ENCODE results near the gene ANXA3. TPM values are rescaled to one million over a fixed set of nuclear protein-coding genes. Genes with fewer than 3 reads are reported as not detected.

ANXA3 gene
- total RNA-seq, 1 experiment from 2014 or later = 0.86 TPM

DNA sequence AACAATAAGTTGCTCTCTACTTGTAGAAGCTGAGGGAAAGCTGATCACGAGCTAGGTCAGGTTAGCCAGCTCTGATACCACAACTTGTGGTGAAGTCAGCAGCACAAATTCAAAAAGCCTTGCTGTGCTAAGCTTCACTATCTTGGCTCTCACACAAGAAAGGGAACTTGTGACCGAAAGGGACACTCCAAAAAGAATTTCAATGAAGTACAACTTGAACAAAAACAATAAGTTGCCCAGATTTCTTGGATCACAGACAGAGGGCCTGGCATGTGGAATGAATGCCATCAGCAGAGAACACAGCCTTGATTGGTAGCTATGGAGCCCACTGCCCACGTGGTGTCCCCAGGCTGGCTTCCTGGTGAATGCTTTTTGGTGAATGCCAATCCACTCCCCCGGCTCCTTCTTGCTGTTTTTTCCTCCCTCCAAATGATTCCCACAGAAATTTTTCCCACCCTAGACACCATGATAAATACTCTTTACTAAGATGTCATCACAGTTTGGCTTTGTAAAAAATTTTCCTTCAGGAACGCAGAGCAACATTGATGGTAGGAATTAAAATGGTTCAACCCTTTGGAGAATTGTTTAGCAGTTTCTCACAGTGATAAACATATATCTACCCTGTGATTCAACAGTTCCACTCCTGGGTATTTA lies 82.6 kb downstream of the ANXA3 start:
- no peak for TF ChIP-seq CTCF (conservative IDR thresholded peaks at IDR 0.05; ENCODE audit: low read depth, low read length)
- no peak for TF ChIP-seq EZH2 (IDR thresholded peaks at IDR 0.05; ENCODE audit: borderline replicate concordance, low read depth, low read length, poor library complexity, severe bottlenecking)
- ChIA-PET CTCF (no interaction called here), POLR2A (ENCODE audit: low non-redundant PET) (no interaction called here)
- intact Hi-C loops (cut with micrococcal nuclease; ENCODE audit: unreplicated experiment) = no loop called here
- Histone ChIP-seq H3K27me3 (replicated peaks; ENCODE audit: insufficient read depth, low read depth, low read length, poor library complexity) (no peaks in the 10 kb centered on the region), H3K27ac (ENCODE audit: low read depth, low read length, poor library complexity, severe bottlenecking) (no peak overlapping the region), H3K4me1 (ENCODE audit: insufficient read depth, low read length, poor library complexity, severe bottlenecking) (peaks cover 7% of the 10 kb centered on the region), H3K36me3 (ENCODE audit: insufficient read depth, low read length, poor library complexity, severe bottlenecking) (no peaks in the 10 kb centered on the region), H3K9me3 (ENCODE audit: low read depth, low read length, poor library complexity, severe bottlenecking) (no peaks in the 10 kb centered on the region), H3K4me3 (ENCODE audit: low read depth, low read length, poor library complexity, severe bottlenecking) (no peak overlapping the region)
- no TSS peak for BruUV-seq (replicated peaks)
- DNase-seq (ENCODE audit: low spot score) = no peak

DNA sequence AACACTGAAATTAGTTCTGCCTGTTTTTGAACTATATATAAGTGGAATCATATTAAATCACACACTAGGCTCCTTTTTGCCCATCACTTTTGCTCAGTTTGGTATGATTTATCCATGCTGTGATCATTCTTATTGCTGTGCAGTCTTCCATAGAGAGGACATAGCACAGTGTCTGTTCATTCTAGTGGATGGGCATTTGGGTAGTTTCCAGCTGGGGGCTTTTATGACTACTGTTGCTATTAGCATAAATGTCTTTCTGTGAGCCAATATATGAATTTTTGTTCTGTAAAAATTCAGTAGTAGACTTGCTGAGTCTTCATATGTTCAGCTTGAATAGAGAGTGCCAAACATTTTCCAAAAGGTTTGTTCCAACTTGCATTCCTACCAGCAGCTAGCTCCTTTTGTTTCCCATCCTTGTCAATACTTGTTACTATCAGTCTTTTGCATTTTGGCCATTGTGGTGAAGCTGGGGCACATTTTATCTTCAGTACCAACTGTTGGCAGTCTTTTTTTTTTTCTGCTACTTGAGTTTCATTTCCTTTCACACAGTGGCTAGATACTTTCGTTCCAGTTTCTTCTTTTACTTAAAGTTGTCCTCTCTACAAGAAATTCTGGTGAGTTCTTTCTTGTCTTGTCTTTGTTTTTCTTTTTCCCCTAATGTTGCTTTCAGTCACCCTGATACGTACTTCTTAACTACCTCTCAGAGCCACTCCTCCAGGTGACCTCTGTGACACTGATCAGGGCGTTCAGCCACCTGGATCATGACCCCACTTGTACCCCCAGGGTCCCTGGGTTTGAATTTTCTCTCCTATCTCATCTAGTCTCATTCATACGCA lies 87.0 kb downstream of the ANXA3 start:
- H3K4me1 ChIP-seq (ENCODE audit: insufficient read depth, low read length, poor library complexity, severe bottlenecking) = no peaks in the 10 kb centered on the region
- no peaks in the 10 kb centered on the region for H3K36me3 ChIP-seq (ENCODE audit: insufficient read depth, low read length, poor library complexity, severe bottlenecking)
- H3K9me3 ChIP-seq (ENCODE audit: low read depth, low read length, poor library complexity, severe bottlenecking) = no peaks in the 10 kb centered on the region
- intact Hi-C loops (cut with micrococcal nuclease; ENCODE audit: unreplicated experiment) = no loop called here
- H3K27me3 ChIP-seq (replicated peaks; ENCODE audit: insufficient read depth, low read depth, low read length, poor library complexity) = no peaks in the 10 kb centered on the region
- BruUV-seq (replicated peaks) = no TSS peak
- H3K27ac ChIP-seq (ENCODE audit: low read depth, low read length, poor library complexity, severe bottlenecking) = no peak overlapping the region
- CTCF ChIA-PET = no interaction called here
- no peak overlapping the region for H3K4me3 ChIP-seq (ENCODE audit: low read depth, low read length, poor library complexity, severe bottlenecking)
- POLR2A ChIA-PET (ENCODE audit: low non-redundant PET) = no interaction called here
- TF ChIP-seq EZH2 (IDR thresholded peaks at IDR 0.05; ENCODE audit: borderline replicate concordance, low read depth, low read length, poor library complexity, severe bottlenecking) (no peak), CTCF (conservative IDR thresholded peaks at IDR 0.05; ENCODE audit: low read depth, low read length) (no peak)
- DNase-seq (ENCODE audit: low spot score) = no peak

GRCh38 chr4:78640714-78641113 lies 89.1 kb downstream of the ANXA3 start:
- H3K27me3 ChIP-seq (replicated peaks; ENCODE audit: insufficient read depth, low read depth, low read length, poor library complexity) = no peaks in the 10 kb centered on the region
- intact Hi-C loops (cut with micrococcal nuclease; ENCODE audit: unreplicated experiment) = loop anchor here (10.0 kb wide), 2 partner anchors 134 to 224 kb away; partner anchors contain the start of gene BMP2K
- POLR2A ChIA-PET (ENCODE audit: low non-redundant PET) = no interaction called here
- no peak overlapping the region for H3K27ac ChIP-seq (ENCODE audit: low read depth, low read length, poor library complexity, severe bottlenecking)
- CTCF ChIA-PET = no interaction called here
- peaks cover 9% of the 10 kb centered on the region for H3K4me1 ChIP-seq (ENCODE audit: insufficient read depth, low read length, poor library complexity, severe bottlenecking)
- no peak for DNase-seq (ENCODE audit: low spot score)
- BruUV-seq (replicated peaks) = no TSS peak
- no peaks in the 10 kb centered on the region for H3K36me3 ChIP-seq (ENCODE audit: insufficient read depth, low read length, poor library complexity, severe bottlenecking)
- no peak overlapping the region for H3K4me3 ChIP-seq (ENCODE audit: low read depth, low read length, poor library complexity, severe bottlenecking)
- H3K9me3 ChIP-seq (ENCODE audit: low read depth, low read length, poor library complexity, severe bottlenecking) = no peaks in the 10 kb centered on the region
- TF ChIP-seq CTCF (conservative IDR thresholded peaks at IDR 0.05; ENCODE audit: low read depth, low read length) (no peak), EZH2 (IDR thresholded peaks at IDR 0.05; ENCODE audit: borderline replicate concordance, low read depth, low read length, poor library complexity, severe bottlenecking) (no peak)

All from A673 (cell line).